Endothelial cell (in vitro differentiated cells): ENCODE results near the gene ENKD1. TPM values are rescaled to one million over a fixed set of nuclear protein-coding genes. Genes with fewer than 3 reads are reported as not detected.

Source experiments
- DNase-seq: peaks from one replicate; pipeline ENCODE4 v3.0.0; 2021; ENCODE audit warnings: low spot score
- H3K27ac Mint-ChIP-seq: one replicate; pipeline ENCODE4 v1.8.0; 2021; ENCODE audit warnings: mixed read lengths, inconsistent platforms; ENCODE audit not compliant: unreplicated experiment
- H3K27me3 Mint-ChIP-seq: one replicate; pipeline ENCODE4 v1.8.0; 2021; ENCODE audit warnings: mild to moderate bottlenecking, moderate library complexity, mixed read lengths, inconsistent platforms; ENCODE audit not compliant: unreplicated experiment
- H3K36me3 Mint-ChIP-seq: one replicate; pipeline ENCODE4 v1.8.0; 2021; ENCODE audit warnings: mild to moderate bottlenecking, low read depth, mixed read lengths, inconsistent platforms; ENCODE audit not compliant: unreplicated experiment
- H3K4me1 Mint-ChIP-seq: one replicate; pipeline ENCODE4 v1.8.0; 2021; ENCODE audit warnings: mild to moderate bottlenecking, mixed read lengths, inconsistent platforms; ENCODE audit not compliant: unreplicated experiment
- H3K4me3 Mint-ChIP-seq: one replicate; pipeline ENCODE4 v1.8.0; 2021; ENCODE audit warnings: mild to moderate bottlenecking, mixed read lengths, inconsistent platforms; ENCODE audit not compliant: unreplicated experiment
- H3K9me3 Mint-ChIP-seq: one replicate; pipeline ENCODE4 v1.8.0; 2021; ENCODE audit warnings: mixed read lengths, inconsistent platforms; ENCODE audit not compliant: unreplicated experiment
- total RNA-seq: library from RNA; stranded (reverse); fragmentation: NEBNext Ultra II Directional; extraction: Animal tissue kit (Norgen Biotek cat#: 25700); gene quantifications from one replicate; pipeline ENCODE4 v1.2.1, GENCODE V29; 2021; ENCODE audit not compliant: unreplicated experiment
- TF ChIP-seq, protein P1 (sequence below): fragments of 200-600 bp; sonication (generic); IDR thresholded peaks from one replicate; pipeline ENCODE4 v1.5.0; 2021; ENCODE audit warnings: antibody characterized with exemption; ENCODE audit not compliant: unreplicated experiment

The ENKD1 gene
- total RNA-seq, 1 donor from 2014 or later, result 9.9 TPM

GRCh38 chr16:67655363-67655762 lies 11.2 kb downstream of the ENKD1 start:
- peaks cover 12% of the 10 kb centered on the region for H3K36me3 Mint-ChIP-seq
- H3K27ac Mint-ChIP-seq, result peak overlapping the region; percentile 9
- peaks cover 6% of the 10 kb centered on the region for H3K4me1 Mint-ChIP-seq
- H3K27me3 Mint-ChIP-seq, result peaks cover 31% of the 10 kb centered on the region
- TF ChIP-seq, protein P1, sequence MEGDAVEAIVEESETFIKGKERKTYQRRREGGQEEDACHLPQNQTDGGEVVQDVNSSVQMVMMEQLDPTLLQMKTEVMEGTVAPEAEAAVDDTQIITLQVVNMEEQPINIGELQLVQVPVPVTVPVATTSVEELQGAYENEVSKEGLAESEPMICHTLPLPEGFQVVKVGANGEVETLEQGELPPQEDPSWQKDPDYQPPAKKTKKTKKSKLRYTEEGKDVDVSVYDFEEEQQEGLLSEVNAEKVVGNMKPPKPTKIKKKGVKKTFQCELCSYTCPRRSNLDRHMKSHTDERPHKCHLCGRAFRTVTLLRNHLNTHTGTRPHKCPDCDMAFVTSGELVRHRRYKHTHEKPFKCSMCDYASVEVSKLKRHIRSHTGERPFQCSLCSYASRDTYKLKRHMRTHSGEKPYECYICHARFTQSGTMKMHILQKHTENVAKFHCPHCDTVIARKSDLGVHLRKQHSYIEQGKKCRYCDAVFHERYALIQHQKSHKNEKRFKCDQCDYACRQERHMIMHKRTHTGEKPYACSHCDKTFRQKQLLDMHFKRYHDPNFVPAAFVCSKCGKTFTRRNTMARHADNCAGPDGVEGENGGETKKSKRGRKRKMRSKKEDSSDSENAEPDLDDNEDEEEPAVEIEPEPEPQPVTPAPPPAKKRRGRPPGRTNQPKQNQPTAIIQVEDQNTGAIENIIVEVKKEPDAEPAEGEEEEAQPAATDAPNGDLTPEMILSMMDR, result no peak
- peak overlapping the region; percentile 61 for H3K4me3 Mint-ChIP-seq
- H3K9me3 Mint-ChIP-seq, result no peaks in the 10 kb centered on the region
- DNase-seq, result no peak

GRCh38 chr16:67654403-67654911 lies 12.1 kb downstream of the ENKD1 start:
- Mint-ChIP-seq H3K4me3 (no peak overlapping the region), H3K27ac (no peak overlapping the region), H3K36me3 (peaks cover 14% of the 10 kb centered on the region), H3K4me1 (peaks cover 9% of the 10 kb centered on the region), H3K27me3 (peaks cover 33% of the 10 kb centered on the region), H3K9me3 (no peaks in the 10 kb centered on the region)
- TF ChIP-seq, protein P1, result no peak
- DNase-seq, result no peak

- Mint-ChIP-seq H3K4me3 (peak overlapping the region; percentile 78), H3K36me3 (peaks cover 14% of the 10 kb centered on the region), H3K27me3 (peaks cover 29% of the 10 kb centered on the region), H3K9me3 (no peaks in the 10 kb centered on the region), H3K27ac (no peak overlapping the region), H3K4me1 (peaks cover 9% of the 10 kb centered on the region)
- TF ChIP-seq, protein P1, result no peak
- DNase-seq, result no peak
These were observed 12.7 kb downstream of the ENKD1 start for GRCh38 chr16:67653789-67654402.

- H3K27me3 Mint-ChIP-seq, result peaks cover 29% of the 10 kb centered on the region
- TF ChIP-seq, protein P1, result peak; percentile 60
- H3K9me3 Mint-ChIP-seq, result no peaks in the 10 kb centered on the region
- H3K27ac Mint-ChIP-seq, result no peak overlapping the region
- no peak overlapping the region for H3K4me3 Mint-ChIP-seq
- no peak for DNase-seq
- peaks cover 14% of the 10 kb centered on the region for H3K36me3 Mint-ChIP-seq
- H3K4me1 Mint-ChIP-seq, result peaks cover 9% of the 10 kb centered on the region
These were observed 13.3 kb downstream of the ENKD1 start for GRCh38 chr16:67653128-67653788.

DNA sequence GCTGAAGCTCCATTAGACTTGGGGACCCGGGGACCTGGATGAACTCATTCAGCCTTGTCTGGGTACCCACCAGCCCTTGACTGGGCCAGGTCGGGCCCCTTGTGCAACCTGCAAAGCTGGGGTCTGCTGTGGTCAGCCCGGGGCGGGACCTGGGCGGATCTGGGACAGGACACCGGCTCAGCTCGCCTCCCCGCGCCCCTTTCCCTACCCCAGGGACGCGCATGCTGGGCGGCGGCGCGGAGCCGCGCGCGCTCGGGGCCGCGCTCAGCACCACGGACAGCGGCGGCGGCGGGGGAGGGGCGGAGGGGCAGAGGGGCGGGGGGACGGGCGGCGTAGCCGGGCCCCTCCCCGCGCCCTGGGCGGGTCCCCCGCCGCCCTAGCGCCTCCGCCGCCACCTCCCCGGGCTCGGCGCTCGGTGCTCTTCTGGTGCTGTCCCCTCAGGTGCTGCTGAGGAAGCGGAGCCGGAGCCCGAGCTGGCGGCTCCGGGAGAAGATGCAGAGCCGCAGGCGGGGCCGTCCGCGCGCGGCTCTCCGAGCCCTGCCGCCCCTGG lies 13.9 kb downstream of the ENKD1 start:
- peaks cover 9% of the 10 kb centered on the region for H3K4me1 Mint-ChIP-seq
- peaks cover 29% of the 10 kb centered on the region for H3K27me3 Mint-ChIP-seq
- no peak overlapping the region for H3K4me3 Mint-ChIP-seq
- H3K9me3 Mint-ChIP-seq, result no peaks in the 10 kb centered on the region
- no peak overlapping the region for H3K27ac Mint-ChIP-seq
- peaks cover 14% of the 10 kb centered on the region for H3K36me3 Mint-ChIP-seq
- TF ChIP-seq, protein P1, result no peak
- DNase-seq, result no peak
